Lower leg skin (tissue), 3 donors: Measurements from ENCODE around the gene FGD4.

Source experiments
- POLR2A ChIP-seq, 2 donors: fragments of 450-650 bp; IDR thresholded peaks; one replicate each; pipeline ENCODE4 v1.6.1; 2016 to 2017; ENCODE audit warnings: antibody characterized with exemption in 2 of 2, mild to moderate bottlenecking in 1 of 2, moderate library complexity in 1 of 2
- TF ChIP-seq, protein P1 (sequence below), 3 donors: fragments of 450-650 bp; IDR thresholded peaks; one replicate each; pipeline ENCODE4 v1.5.1; 2016; ENCODE audit warnings: antibody characterized with exemption in 3 of 3, mild to moderate bottlenecking in 3 of 3, moderate library complexity in 2 of 3

DNA sequence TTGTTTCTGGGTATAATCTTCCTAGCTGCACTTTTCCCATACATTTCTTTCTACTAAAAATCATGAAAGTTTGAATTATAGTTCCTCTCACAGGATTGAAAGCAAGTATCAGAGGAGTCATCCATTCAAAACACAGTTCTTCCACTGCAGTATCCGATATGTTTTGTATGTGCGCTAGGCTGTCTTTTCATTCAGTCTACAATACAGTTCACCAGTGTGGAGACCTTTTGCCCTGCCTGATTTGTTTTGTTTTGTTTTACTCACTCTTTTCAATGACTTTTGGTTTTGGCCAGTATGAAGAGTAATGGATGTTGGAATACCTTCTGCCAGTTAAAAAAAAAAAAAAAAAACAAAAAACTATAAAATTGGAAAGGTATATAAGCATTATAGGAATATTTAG is 91.4 kb downstream of the FGD4 start:
- TF ChIP-seq, protein P1, sequence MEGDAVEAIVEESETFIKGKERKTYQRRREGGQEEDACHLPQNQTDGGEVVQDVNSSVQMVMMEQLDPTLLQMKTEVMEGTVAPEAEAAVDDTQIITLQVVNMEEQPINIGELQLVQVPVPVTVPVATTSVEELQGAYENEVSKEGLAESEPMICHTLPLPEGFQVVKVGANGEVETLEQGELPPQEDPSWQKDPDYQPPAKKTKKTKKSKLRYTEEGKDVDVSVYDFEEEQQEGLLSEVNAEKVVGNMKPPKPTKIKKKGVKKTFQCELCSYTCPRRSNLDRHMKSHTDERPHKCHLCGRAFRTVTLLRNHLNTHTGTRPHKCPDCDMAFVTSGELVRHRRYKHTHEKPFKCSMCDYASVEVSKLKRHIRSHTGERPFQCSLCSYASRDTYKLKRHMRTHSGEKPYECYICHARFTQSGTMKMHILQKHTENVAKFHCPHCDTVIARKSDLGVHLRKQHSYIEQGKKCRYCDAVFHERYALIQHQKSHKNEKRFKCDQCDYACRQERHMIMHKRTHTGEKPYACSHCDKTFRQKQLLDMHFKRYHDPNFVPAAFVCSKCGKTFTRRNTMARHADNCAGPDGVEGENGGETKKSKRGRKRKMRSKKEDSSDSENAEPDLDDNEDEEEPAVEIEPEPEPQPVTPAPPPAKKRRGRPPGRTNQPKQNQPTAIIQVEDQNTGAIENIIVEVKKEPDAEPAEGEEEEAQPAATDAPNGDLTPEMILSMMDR (IDR thresholded peaks at IDR 0.05) = no peak
- no peak for TF ChIP-seq POLR2A (IDR thresholded peaks at IDR 0.05)
